Activated CD8-positive, alpha-beta T cell treated with anti-CD3 and anti-CD28 coated beads, Interleukin-2, amount 10 ng/mL, durations not matched to agents 7 days and 5 days (primary cell): ENCODE data around the gene ERH. TPM values are rescaled to one million over a fixed set of nuclear protein-coding genes. Genes with fewer than 3 reads are reported as not detected.
"Not testable (repeated sequence)": the region's sequence is repeated elsewhere in the genome, so short reads cannot be mapped to it uniquely, and the experiment has no call there.

Experiments used
- ATAC-seq: fragments of 150-1000 bp; cut with Tn5 transposase; one replicate; pipeline ENCODE4 v1.10.0; 2021; ENCODE audit warnings: moderate library complexity
- CTCF ChIA-PET: fragments of 350-600 bp; sonication (Branson Sonifier 250); formaldehyde crosslinking; loops from one replicate; lab custom pipeline; 2021; ENCODE audit warnings: antibody characterized with exemption; lab: Charles Lee
- POLR2A ChIA-PET: fragments of 350-600 bp; sonication (Branson Sonifier 250); formaldehyde crosslinking; loops from one replicate; lab custom pipeline; 2021; ENCODE audit warnings: antibody characterized with exemption; lab: Charles Lee
- DNase-seq: peaks from one replicate; pipeline ENCODE4 v3.0.0-alpha.2; 2020
- H3K27ac Mint-ChIP-seq: one replicate; pipeline ENCODE4 v1.8.0; 2021; ENCODE audit warnings: mild to moderate bottlenecking, mixed read lengths
- H3K27me3 Mint-ChIP-seq: one replicate; pipeline ENCODE4 v1.8.0; 2021; ENCODE audit warnings: low read depth, mixed read lengths
- H3K36me3 Mint-ChIP-seq: one replicate; pipeline ENCODE4 v1.8.0; 2021; ENCODE audit warnings: low read depth, mixed read lengths
- H3K4me1 Mint-ChIP-seq: one replicate; pipeline ENCODE4 v1.8.0; 2021; ENCODE audit warnings: low read depth, mixed read lengths
- H3K4me3 Mint-ChIP-seq: one replicate; pipeline ENCODE4 v1.8.0; 2021; ENCODE audit warnings: mild to moderate bottlenecking, mixed read lengths
- H3K9me3 Mint-ChIP-seq: one replicate; pipeline ENCODE4 v1.8.0; 2022; ENCODE audit warnings: mixed read lengths; ENCODE audit not compliant: insufficient read depth
- total RNA-seq, 2 experiments: library from RNA; stranded (reverse); gene quantifications; one replicate each; pipeline ENCODE4 v1.2.3, GENCODE V29; 2021

ERH gene
- total RNA-seq, 2 experiments from 2014 or later, result 290 to 318 TPM

DNA sequence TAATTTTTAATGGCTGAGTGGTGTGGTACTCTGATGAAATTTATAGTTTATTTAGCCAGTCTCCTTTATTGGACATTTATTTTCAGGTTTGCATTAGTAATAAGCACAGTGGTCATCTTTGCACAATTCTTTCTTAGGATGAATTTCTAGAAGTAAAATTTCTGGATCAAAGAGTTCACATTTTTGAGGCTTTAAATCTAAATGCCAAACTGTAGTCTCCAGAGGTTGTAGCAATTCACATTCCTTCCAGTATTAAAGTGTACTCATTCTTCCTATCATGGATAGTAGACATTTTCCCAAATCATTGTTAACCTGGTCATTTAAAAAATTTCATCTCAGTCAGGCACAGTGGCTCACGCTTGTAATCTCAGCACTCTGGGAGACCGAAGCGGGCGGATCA is 25.2 kb upstream of the ERH start:
- Mint-ChIP-seq H3K9me3 (no peaks in the 10 kb centered on the region), H3K4me3 (no peak overlapping the region), H3K4me1 (peaks cover 26% of the 10 kb centered on the region), H3K27me3 (no peaks in the 10 kb centered on the region), H3K36me3 (peaks cover 28% of the 10 kb centered on the region), H3K27ac (no peak overlapping the region)
- DNase-seq (no peak), ATAC-seq (no peak)
- ChIA-PET CTCF (interaction anchor here (1.6 kb wide), 1 partner anchor 37 kb away, joined by 4 read pairs; no protein-coding TSS in a partner anchor), POLR2A (no interaction called here)

- CTCF ChIA-PET, DNase-seq, H3K27me3 Mint-ChIP-seq, H3K9me3 Mint-ChIP-seq, H3K4me3 Mint-ChIP-seq, ATAC-seq, POLR2A ChIA-PET, H3K27ac Mint-ChIP-seq: not testable (repeated sequence)
- Mint-ChIP-seq H3K36me3 (peaks cover 21% of the 10 kb centered on the region), H3K4me1 (peaks cover 25% of the 10 kb centered on the region)
Observed at GRCh38 chr14:69416087-69416486, 18.0 kb upstream of the ERH start.

GRCh38 chr14:69413483-69413882 is 15.4 kb upstream of the ERH start:
- Mint-ChIP-seq H3K36me3 (peaks cover 19% of the 10 kb centered on the region), H3K9me3 (peaks cover 7% of the 10 kb centered on the region), H3K4me3 (no peak overlapping the region), H3K27ac (no peak overlapping the region), H3K27me3 (no peaks in the 10 kb centered on the region), H3K4me1 (no peaks in the 10 kb centered on the region)
- POLR2A ChIA-PET, result no interaction called here
- CTCF ChIA-PET, result no interaction called here
- no peak for DNase-seq
- no peak for ATAC-seq

- ATAC-seq (no peak), DNase-seq (no peak)
- peaks cover 7% of the 10 kb centered on the region for H3K36me3 Mint-ChIP-seq
- ChIA-PET POLR2A (no interaction called here), CTCF (no interaction called here)
- no peak overlapping the region for H3K27ac Mint-ChIP-seq
- no peak overlapping the region for H3K4me3 Mint-ChIP-seq
- peaks cover 3% of the 10 kb centered on the region for H3K4me1 Mint-ChIP-seq
- no peaks in the 10 kb centered on the region for H3K9me3 Mint-ChIP-seq
- H3K27me3 Mint-ChIP-seq, result no peaks in the 10 kb centered on the region
Observed at GRCh38 chr14:69408331-69408960, 10.3 kb upstream of the ERH start.

GRCh38 chr14:69405762-69406161 is 7.7 kb upstream of the ERH start:
- H3K9me3 Mint-ChIP-seq, result no peaks in the 10 kb centered on the region
- H3K4me3 Mint-ChIP-seq, result no peak overlapping the region
- ChIA-PET POLR2A (interaction anchor here (0.7 kb wide), 1 partner anchor 1806 kb away, joined by 3 read pairs; the partner anchor contains the start of gene PIGH), CTCF (no interaction called here)
- H3K4me1 Mint-ChIP-seq, result peaks cover 17% of the 10 kb centered on the region
- ATAC-seq (no peak), DNase-seq (no peak)
- peaks cover 8% of the 10 kb centered on the region for H3K36me3 Mint-ChIP-seq
- no peak overlapping the region for H3K27ac Mint-ChIP-seq
- H3K27me3 Mint-ChIP-seq, result no peaks in the 10 kb centered on the region

DNA sequence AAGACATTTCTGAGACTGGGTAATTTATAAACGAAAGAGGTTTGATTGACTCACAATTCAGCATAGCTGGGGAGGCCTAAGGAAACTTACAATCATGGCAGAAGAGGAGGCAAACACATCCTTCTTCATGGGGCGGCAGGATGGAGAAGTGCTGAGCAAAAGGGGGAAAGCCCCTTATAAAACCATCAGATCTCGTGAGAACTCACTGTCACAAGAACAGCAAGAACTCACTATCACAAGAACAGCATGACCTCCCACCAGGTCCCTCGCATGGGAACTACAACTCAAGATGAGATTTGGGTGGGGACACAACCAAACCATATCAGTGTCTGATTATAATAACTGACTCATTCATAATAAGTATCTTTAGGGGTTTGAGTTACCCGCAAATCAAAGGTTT is 6.8 kb upstream of the ERH start:
- CTCF ChIA-PET, result no interaction called here
- Mint-ChIP-seq H3K4me3 (no peak overlapping the region), H3K36me3 (peaks cover 14% of the 10 kb centered on the region), H3K4me1 (peaks cover 26% of the 10 kb centered on the region), H3K27ac (no peak overlapping the region), H3K27me3 (no peaks in the 10 kb centered on the region), H3K9me3 (no peaks in the 10 kb centered on the region)
- POLR2A ChIA-PET, result no interaction called here
- ATAC-seq, result no peak
- no peak for DNase-seq

DNA sequence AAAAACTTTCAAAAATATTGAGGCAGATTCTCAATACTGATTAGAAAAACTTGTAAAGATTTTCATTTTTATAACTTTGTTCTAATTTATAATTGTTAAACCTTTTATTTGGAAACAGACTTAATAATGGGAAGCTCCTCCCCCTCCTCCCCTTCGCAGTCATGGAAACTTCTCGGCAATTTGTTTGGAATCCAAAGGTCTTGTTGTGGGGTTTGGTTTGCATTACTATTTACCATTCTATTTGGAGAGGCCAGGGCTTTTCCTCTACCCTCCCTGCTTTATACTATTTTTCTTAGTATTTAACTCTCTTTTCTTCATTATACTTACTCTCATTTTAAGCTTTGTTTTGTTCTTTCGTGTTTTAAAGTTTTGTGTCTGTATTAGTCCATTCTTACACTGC is 6.4 kb upstream of the ERH start:
- ChIA-PET CTCF (no interaction called here), POLR2A (no interaction called here)
- no peak for ATAC-seq
- no peaks in the 10 kb centered on the region for H3K9me3 Mint-ChIP-seq
- no peak overlapping the region for H3K27ac Mint-ChIP-seq
- H3K27me3 Mint-ChIP-seq, result no peaks in the 10 kb centered on the region
- H3K4me3 Mint-ChIP-seq, result no peak overlapping the region
- DNase-seq, result no peak
- H3K36me3 Mint-ChIP-seq, result peaks cover 14% of the 10 kb centered on the region
- H3K4me1 Mint-ChIP-seq, result peaks cover 30% of the 10 kb centered on the region

DNA sequence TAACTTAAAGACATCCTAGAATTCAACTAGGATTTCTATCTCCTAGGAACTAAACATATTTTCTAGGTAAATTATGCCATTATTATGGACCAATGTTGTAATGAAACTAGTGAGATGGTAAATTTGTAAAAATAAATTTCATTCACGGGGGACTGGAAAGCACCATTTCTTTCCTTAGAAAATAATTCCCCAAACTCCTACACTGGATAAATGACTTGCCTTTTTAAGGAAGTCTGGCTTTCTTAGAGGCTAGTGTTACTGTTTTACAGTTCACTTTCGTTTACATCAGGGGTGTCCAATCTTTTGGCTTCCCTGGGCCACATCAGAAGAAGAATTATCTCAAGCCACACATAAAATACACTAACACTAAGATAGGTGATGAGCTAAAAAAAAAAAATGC is 3.7 kb upstream of the ERH start:
- no peaks in the 10 kb centered on the region for H3K27me3 Mint-ChIP-seq

DNA sequence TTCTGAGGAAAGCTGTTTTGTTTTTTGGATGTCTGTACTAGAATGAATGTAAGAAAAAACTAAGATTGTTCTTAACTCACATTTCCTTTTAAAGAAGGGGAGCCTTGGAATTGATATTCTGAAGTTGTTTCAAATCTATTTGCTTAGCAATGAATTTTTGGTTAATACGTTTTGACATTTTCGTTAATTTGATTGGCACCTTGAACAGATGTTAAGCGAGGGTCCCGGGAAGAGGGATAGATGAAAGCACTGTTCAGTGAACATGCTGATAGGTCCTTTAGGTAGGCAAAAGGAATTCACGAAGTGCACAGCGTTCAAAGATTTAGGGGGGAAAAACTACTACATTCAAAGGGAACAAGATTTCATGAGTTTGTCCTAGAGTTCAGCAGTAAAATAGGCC is 2.1 kb upstream of the ERH start:
- ATAC-seq (no peak), DNase-seq (no peak)
- Mint-ChIP-seq H3K4me3 (peak overlapping the region; percentile 93), H3K27ac (no peak overlapping the region), H3K36me3 (peaks cover 38% of the 10 kb centered on the region), H3K9me3 (no peaks in the 10 kb centered on the region), H3K27me3 (no peaks in the 10 kb centered on the region), H3K4me1 (peaks cover 55% of the 10 kb centered on the region)
- CTCF ChIA-PET, result no interaction called here
- POLR2A ChIA-PET, result no interaction called here

More for the DNA sequence above, 3.7 kb upstream of the ERH start:
- DNase-seq (no peak), ATAC-seq (no peak)
- ChIA-PET CTCF (no interaction called here), POLR2A (no interaction called here)
- peaks cover 38% of the 10 kb centered on the region for H3K4me1 Mint-ChIP-seq
- no peak overlapping the region for H3K4me3 Mint-ChIP-seq
- H3K27ac Mint-ChIP-seq, result no peak overlapping the region
- H3K36me3 Mint-ChIP-seq, result peaks cover 21% of the 10 kb centered on the region
- H3K9me3 Mint-ChIP-seq, result no peaks in the 10 kb centered on the region

GRCh38 chr14:69399750-69400149 is 1.7 kb upstream of the ERH start:
- no peak for DNase-seq
- ATAC-seq, result no peak
- no peaks in the 10 kb centered on the region for H3K9me3 Mint-ChIP-seq
- peak overlapping the region; percentile 99 for H3K27ac Mint-ChIP-seq
- POLR2A ChIA-PET, result no interaction called here
- peaks cover 58% of the 10 kb centered on the region for H3K4me1 Mint-ChIP-seq
- H3K27me3 Mint-ChIP-seq, result no peaks in the 10 kb centered on the region
- H3K36me3 Mint-ChIP-seq, result peaks cover 39% of the 10 kb centered on the region
- CTCF ChIA-PET, result no interaction called here
- peak overlapping the region; percentile 93 for H3K4me3 Mint-ChIP-seq

DNA sequence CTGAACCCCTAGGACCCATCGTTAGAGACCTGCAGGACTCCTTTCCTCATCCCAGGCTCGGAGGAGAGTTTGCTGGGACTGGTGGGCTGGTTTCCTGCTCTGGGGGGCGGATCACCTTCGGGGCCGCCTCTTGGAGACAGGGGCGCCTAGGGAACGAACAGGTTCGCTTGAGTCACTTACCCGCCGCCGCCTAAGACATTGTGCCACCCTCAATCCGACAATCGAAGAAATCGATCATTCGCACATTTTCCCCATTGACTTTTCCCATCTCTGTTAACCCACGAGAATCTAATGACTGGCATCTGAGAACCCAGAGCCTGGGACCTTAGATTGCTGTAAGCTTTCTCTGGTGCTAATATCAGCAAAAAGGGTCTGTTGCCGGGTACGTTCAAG is 715 bp upstream of the ERH start:
- H3K4me3 Mint-ChIP-seq, result peak overlapping the region; percentile 93
- CTCF ChIA-PET, result interaction anchor here (0.9 to 2.4 kb wide), 6 partner anchors 40 to 270 kb away, joined by 3 to 9 read pairs (median 4); no protein-coding TSS in a partner anchor
- H3K27me3 Mint-ChIP-seq, result no peaks in the 10 kb centered on the region
- peak overlapping the region; percentile 99 for H3K27ac Mint-ChIP-seq
- POLR2A ChIA-PET, result interaction anchor here (0.9 to 2.7 kb wide), 5 partner anchors 30 to 960 kb away, joined by 4 to 16 read pairs (median 9); partner anchors contain the start of genes COX16 and DCAF5
- DNase-seq (no peak), ATAC-seq (no peak)
- H3K9me3 Mint-ChIP-seq, result no peaks in the 10 kb centered on the region
- H3K36me3 Mint-ChIP-seq, result peaks cover 41% of the 10 kb centered on the region
- peaks cover 61% of the 10 kb centered on the region for H3K4me1 Mint-ChIP-seq

DNA sequence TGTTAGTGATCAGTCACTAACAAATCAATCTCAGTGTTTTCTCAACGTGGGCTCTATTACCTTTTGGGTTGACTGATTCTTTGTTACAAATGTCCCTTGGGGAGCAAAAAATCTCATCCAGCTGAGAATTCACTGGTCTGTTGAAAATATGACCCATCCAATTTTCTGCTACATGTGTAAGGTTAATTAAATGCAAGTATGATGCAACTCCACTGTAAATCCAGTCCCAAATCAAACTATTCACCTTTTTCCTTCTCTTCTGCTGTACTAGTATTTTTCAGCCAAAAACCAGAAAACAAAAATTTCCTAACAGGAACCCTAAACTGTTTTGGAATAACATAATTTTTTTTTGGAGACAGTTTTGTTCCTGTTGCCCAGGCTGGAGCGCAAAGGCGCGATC is 2.2 kb downstream of the ERH start:
- peak overlapping the region; percentile 28 for H3K27ac Mint-ChIP-seq
- no peak for ATAC-seq

More for the DNA sequence above, 2.2 kb downstream of the ERH start:
- ChIA-PET CTCF (interaction anchor here (2.5 to 2.9 kb wide), 2 partner anchors 64 to 153 kb away, joined by 11 to 14 read pairs; no protein-coding TSS in a partner anchor), POLR2A (no interaction called here)
- DNase-seq, result no peak
- H3K4me1 Mint-ChIP-seq, result peaks cover 73% of the 10 kb centered on the region
- H3K27me3 Mint-ChIP-seq, result no peaks in the 10 kb centered on the region
- H3K9me3 Mint-ChIP-seq, result no peaks in the 10 kb centered on the region
- peaks cover 65% of the 10 kb centered on the region for H3K36me3 Mint-ChIP-seq
- H3K4me3 Mint-ChIP-seq, result peak overlapping the region; percentile 5
